ENCODE data around the gene USP10.

The USP10 gene

GRCh38 chr16:84699712-84700445 lies at the start of gene USP10:
Gene USP10 (plus strand): TSS chr16:84700000. CDS start chr16:84700091, 91 bp downstream.
- peak; percentile 50 to 77 for DNase-seq (ENCODE audit: low read depth in 2 of 2)

DNA sequence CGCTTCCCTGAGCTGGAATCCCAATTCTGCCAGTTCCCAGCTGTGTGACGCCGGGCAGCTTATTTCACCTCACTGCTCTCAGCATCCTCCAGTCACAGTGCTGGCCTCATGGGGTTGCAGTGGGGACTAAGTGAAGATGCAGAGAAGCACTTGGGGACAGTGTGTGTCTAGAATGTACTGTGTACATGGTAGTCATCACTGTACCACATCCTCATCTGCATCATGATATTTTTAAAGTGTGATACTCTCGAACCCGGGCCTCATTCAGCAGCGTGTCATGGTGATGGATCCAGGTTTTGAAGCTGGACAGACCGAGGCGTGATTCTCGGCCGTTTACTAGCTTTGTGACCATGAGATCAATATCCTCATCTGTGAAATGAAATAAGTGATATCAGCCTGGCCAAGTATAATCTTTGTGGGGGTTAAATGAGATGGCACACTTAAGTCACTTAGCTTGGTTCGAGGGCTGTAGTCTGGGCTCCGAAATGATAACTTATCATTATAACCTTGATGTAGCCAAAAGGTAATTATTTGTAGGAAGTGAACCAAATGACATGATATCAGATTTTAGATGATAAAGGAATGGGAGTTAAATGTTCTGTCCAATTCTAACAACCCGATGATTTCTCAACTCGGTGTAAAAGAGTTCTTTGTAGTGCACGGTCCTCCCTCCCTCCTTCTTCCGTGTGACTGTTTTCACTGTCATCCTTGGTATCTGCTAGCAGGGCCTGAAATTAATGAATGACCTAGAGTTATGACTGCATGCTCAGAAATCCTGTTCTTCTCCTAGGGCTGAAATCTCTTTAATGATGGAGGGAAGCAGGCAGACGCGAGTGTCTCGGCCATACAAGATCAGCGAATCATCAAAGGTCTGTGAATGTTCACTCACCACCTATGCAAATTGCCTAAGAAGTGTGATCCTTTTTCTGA lies 49.5 kb upstream of the USP10 start:
- no peak for DNase-seq (ENCODE audit: low read depth in 2 of 2)

DNA sequence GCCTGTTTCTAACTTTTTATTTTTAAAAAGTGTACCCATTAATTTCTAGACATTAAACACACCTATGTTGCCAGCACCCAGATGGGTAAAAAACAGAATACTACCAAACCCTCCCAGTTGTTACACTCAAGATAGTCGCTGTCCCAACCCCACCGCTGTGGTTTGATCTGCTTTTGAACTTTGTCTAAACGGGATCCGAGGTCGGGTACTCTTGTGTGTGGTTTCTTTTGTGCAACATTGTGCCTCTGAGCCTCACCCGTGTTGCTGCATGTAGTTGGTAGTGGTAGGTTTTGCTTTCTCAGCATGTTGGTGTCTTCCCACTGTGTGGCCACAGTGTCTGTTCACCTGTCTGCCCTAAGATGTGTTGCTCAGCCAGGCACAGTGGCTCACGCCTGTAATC lies 47.2 kb upstream of the USP10 start:
- no peak for DNase-seq (ENCODE audit: low read depth in 2 of 2)

DNA sequence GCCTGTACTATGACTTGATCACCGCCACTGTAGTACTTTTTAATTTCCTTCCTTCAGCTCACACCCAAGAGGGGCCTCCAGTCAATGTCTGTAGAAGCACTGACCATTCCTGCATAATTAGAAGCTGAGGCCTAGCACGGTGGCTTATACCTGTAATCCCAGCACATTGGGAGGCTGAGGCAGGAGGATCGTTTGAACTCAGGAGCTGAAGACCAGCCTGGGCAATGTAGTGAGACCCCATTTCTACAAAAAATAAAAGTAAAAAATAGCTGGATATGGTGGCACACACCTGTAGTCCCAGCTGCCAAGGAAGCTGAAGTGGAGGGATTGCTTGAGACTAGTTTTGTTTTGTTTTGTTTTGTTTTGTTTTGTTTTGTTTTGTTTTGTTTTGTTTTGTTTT lies 45.6 kb upstream of the USP10 start:
- DNase-seq (ENCODE audit: low read depth in 2 of 2), result no peak

- DNase-seq (ENCODE audit: low read depth in 2 of 2), result no peak
Measured at GRCh38 chr16:84654998-84655397, 44.8 kb upstream of the USP10 start.

DNA sequence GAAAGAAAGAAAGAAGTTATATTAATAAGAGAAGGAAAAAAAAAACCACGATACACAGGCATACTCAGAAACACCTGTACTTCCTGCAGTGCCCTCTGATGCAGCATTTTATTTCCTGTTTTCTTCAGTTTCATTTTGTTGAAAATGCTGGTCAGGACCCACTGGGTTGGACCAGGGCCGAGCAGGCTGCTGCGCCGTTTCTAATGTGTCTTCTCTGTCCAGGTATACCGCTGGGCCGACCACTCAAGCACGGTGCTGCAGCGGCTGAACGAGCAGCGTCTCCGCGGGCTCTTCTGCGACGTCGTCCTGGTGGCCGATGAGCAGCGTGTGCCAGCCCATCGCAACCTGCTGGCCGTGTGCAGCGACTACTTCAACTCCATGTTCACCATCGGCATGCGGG lies 43.2 kb upstream of the USP10 start:
- no peak for DNase-seq (ENCODE audit: low read depth in 2 of 2)

DNA sequence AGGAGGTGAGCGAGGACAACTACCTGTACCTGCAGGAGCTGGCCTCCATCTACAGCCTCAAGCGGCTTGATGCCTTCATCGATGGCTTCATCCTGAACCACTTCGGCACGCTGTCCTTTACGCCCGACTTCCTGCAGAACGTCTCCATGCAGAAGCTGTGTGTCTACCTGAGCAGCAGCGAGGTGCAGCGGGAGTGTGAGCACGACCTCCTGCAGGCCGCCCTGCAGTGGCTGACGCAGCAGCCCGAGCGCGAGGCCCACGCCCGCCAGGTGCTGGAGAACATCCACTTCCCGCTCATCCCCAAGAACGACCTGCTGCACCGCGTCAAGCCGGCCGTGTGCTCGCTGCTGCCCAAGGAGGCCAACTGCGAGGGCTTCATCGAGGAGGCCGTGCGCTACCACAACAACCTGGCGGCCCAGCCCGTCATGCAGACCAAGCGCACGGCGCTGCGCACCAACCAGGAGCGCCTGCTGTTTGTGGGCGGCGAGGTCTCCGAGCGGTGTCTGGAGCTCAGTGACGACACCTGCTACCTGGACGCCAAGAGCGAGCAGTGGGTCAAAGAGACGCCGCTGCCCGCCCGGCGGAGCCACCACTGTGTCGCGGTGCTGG lies 42.5 kb upstream of the USP10 start:
- no peak for DNase-seq (ENCODE audit: low read depth in 2 of 2)

- DNase-seq (ENCODE audit: low read depth in 2 of 2), result no peak
Measured at GRCh38 chr16:84658690-84659089, 41.1 kb upstream of the USP10 start.

- DNase-seq (ENCODE audit: low read depth in 2 of 2), result no peak
Measured at GRCh38 chr16:84659656-84660300, 40.0 kb upstream of the USP10 start.

GRCh38 chr16:84660973-84661372 lies 38.8 kb upstream of the USP10 start:
- DNase-seq (ENCODE audit: low read depth in 2 of 2), result no peak

DNA sequence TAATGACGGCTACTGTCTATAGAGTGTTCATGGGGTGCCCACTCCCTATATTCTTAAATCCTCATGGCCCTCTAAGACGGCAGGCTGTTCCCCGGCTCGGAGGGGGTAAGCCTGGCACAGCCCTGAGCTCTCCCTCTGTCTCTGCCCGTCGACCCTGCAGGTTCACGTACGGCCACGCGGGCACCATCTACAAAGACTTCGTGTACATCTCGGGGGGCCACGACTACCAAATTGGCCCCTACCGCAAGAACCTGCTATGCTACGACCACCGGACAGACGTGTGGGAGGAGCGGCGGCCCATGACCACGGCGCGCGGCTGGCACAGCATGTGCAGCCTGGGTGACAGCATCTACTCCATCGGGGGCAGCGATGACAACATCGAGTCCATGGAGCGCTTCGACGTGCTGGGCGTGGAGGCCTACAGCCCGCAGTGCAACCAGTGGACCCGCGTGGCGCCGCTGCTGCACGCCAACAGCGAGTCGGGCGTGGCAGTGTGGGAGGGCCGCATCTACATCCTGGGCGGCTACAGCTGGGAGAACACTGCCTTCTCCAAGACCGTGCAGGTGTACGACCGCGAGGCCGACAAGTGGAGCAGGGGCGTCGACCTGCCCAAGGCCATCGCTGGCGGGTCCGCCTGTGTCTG lies 38.3 kb upstream of the USP10 start:
- DNase-seq (ENCODE audit: low read depth in 2 of 2), result no peak

- no peak for DNase-seq (ENCODE audit: low read depth in 2 of 2)
Measured at GRCh38 chr16:84662471-84662870, 37.3 kb upstream of the USP10 start.

DNA sequence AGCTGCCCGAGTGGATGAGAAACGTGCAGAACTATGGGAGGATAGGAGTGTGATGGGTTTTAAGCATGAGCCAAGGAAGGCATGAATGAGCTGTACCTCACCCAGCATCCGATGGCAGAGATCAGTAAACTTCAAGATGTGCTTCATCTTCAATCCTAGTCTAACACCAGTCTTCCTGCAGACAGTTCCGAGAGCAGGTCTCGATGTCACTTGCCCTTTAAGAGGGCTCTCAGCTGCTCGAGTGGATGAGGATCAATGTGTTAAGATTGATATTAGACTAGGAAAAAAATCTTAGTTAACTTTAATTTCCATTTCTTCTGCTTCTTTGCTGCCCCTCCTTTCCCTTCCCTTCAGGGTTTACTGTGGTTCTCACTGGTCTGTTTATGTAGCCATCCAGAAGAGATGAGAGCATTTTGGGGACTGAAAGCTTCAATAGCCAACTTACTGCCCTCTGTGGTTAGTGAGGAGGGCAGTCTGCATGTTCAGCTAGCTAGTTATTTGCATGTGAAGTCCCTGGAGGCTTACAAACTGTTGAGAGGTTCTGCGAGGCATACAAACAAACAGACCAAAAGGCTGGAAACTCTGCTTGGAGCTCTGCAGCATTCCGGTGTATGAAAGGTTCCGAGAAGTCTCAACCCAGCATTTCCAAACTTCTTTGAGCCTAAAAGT lies 36.2 kb upstream of the USP10 start:
- no peak for DNase-seq (ENCODE audit: low read depth in 2 of 2)

GRCh38 chr16:84665359-84665758 lies 34.4 kb upstream of the USP10 start:
- DNase-seq (ENCODE audit: low read depth in 2 of 2), result no peak

DNA sequence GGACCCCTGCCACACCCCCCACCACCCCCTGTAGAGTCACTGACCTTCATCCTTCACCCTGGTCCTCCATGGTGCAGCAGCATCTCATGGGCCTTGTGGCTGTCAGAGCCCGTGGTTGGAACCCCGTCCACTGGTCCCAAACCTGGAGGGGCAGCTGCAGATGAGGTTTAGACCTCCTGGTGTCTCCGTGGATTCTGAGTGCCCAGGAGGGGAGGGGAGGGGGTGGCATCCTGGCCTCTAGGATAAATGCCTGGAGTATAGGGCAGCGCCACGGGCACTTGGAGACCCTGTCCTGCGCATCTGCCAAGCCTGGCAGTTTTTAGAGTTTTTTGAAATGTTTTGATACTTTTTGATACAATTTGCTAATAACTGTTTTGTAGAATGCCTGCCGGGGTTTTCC lies 34.0 kb upstream of the USP10 start:
- no peak for DNase-seq (ENCODE audit: low read depth in 2 of 2)

DNA sequence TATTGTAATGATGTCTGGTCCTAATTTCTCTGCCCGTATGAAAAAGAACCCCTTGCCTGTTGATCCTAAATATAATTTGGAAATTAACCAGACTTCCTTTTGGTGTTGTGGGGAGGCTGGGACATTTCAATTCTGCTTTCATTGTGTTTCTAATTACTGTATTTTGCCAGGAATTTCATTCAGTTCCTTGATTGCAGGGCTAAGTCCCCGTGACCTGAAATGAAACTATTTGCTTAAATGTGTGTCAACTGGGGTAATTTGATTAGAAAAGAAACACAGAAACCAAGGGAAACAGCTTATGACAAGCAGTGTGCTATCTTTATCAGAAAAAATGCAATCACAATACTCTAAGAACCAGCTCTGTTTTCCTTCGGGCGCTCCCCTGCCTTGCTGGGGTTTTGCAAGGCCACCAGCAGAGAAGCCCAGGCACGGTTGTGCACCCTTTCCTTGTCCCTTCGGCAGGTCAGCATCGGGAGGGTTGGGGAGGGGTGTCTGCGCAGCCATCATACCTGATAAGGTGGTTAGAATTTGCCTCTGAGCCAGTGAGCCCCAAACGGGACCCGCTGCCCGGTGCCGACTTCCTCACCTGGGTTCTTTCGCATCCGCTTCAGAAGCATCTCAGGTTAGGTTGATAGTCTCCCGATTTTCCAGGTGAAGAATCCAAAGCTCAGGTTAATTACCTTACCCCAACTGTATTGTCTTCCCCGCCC lies 32.0 kb upstream of the USP10 start:
- DNase-seq (ENCODE audit: low read depth in 2 of 2), result no peak

DNA sequence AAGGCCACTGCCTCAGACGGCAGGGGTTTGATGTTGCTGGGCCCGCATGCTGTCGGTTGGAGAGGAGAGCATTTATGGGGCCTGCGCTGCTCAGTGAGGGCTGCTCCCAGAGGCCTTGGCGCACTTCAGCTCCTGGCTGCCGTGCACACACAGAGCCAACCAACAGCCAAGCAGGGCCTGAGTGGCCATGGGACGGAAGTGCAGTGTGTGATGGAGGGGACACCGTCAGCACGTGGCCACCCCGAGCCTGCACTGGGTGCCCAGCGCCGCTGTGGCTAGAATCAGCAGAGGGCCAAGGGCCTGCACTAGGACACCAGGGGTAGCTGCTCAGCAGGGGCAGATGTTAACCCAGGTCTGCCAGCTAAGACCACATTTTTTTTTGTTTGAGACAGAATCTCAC lies 29.7 kb upstream of the USP10 start:
- no peak for DNase-seq (ENCODE audit: low read depth in 2 of 2)

GRCh38 chr16:84672276-84673202 lies 27.3 kb upstream of the USP10 start:
- peak; percentile 64 to 67 for DNase-seq (ENCODE audit: low read depth in 2 of 2)

- no peak for DNase-seq (ENCODE audit: low read depth in 2 of 2)
Measured at GRCh38 chr16:84673203-84673535, 26.6 kb upstream of the USP10 start.

Data from stimulated activated CD8-positive, alpha-beta memory T cell treated with anti-CD3 and anti-CD28 coated beads, Interleukin-7, amount 100 ng/mL, for 4 hours (primary cell).